ENCODE data around the gene ADAMTS18.

ADAMTS18 gene

GRCh38 chr16:77386831-77387814 lies 47.7 kb downstream of the ADAMTS18 start:
- no peak for DNase-seq

- no peak for DNase-seq
Measured at GRCh38 chr16:77385481-77385880, 49.4 kb downstream of the ADAMTS18 start.

GRCh38 chr16:77383606-77384187 lies 51.1 kb downstream of the ADAMTS18 start:
- DNase-seq, result no peak

- peak; percentile 38 for DNase-seq
Measured at GRCh38 chr16:77376358-77376757, 58.5 kb downstream of the ADAMTS18 start.

- DNase-seq, result no peak
Measured at GRCh38 chr16:77375396-77375795, 59.4 kb downstream of the ADAMTS18 start.

GRCh38 chr16:77374384-77374783 lies 60.5 kb downstream of the ADAMTS18 start:
- DNase-seq, result no peak

GRCh38 chr16:77373726-77374125 lies 61.1 kb downstream of the ADAMTS18 start:
- no peak for DNase-seq

- no peak for DNase-seq
Measured at GRCh38 chr16:77364770-77365169, 70.1 kb downstream of the ADAMTS18 start.

- no peak for DNase-seq
Measured at GRCh38 chr16:77359065-77359502, 75.8 kb downstream of the ADAMTS18 start.

- no peak for DNase-seq
Measured at GRCh38 chr16:77353587-77354263, 81.1 kb downstream of the ADAMTS18 start.

- no peak for DNase-seq
Measured at GRCh38 chr16:77344341-77344740, 90.5 kb downstream of the ADAMTS18 start.

GRCh38 chr16:77336637-77337036 lies 98.2 kb downstream of the ADAMTS18 start:
- DNase-seq, result no peak

- no peak for DNase-seq
Measured at GRCh38 chr16:77335652-77336234, 99.1 kb downstream of the ADAMTS18 start.

GRCh38 chr16:77332792-77333191 lies 102.0 kb downstream of the ADAMTS18 start:
- no peak for DNase-seq

- no peak for DNase-seq
Measured at GRCh38 chr16:77331802-77332586, 102.8 kb downstream of the ADAMTS18 start.

- DNase-seq, result no peak
Measured at GRCh38 chr16:77331043-77331442, 103.8 kb downstream of the ADAMTS18 start.

GRCh38 chr16:77330332-77331042 lies 104.3 kb downstream of the ADAMTS18 start:
- no peak for DNase-seq

GRCh38 chr16:77328768-77329167 lies 106.1 kb downstream of the ADAMTS18 start:
- DNase-seq, result no peak

- no peak for DNase-seq
Measured at GRCh38 chr16:77328274-77328673, 106.6 kb downstream of the ADAMTS18 start.

GRCh38 chr16:77327717-77328116 lies 107.1 kb downstream of the ADAMTS18 start:
- DNase-seq, result no peak

- DNase-seq, result no peak
Measured at GRCh38 chr16:77324729-77325128, 110.1 kb downstream of the ADAMTS18 start.

GRCh38 chr16:77323695-77324094 lies 111.1 kb downstream of the ADAMTS18 start:
- no peak for DNase-seq

Measured in stimulated activated CD8-positive, alpha-beta memory T cell treated with anti-CD3 and anti-CD28 coated beads, Interleukin-4, amount 100 ng/mL, for 48 hours (primary cell).